ENCODE results near the gene CORO2B.

DNA sequence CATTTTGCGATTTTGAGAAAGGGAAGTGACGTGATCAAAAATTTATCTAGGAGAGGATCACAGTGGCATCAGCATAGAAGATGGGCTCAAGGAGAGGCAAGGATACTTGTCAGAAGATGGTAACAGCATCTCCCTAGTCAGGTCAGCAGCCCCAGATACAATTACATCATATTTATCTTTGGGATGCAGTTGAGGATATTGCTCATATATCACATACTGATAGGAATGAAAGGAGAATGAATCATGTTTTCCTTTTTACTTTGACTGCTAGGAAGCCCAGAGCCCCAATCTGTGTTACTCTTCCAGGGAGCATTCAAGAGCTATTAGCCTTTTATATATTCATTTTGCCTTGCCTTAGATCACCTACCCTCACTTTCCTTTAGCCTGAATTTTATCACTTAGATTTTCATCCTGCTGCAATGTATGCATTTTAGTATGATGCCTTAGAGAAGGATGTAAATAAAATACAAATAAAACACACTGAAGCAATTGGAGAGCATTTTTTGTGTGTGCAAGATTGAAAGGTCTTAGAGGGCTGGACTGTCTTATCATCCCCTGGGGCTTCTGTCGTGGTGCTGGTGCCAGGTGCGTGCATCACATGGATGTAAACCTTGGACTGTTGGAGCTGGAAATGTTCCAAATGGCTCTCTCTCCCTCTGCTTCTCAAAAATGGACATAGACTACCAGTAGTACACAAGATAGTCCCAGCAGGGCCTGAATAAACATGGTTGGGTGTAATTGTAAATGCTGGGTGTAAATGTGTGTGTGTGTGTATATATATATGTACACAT lies 40.3 kb downstream of the CORO2B start:
- no peak for TF ChIP-seq POLR2AphosphoS5 (IDR thresholded peaks at IDR 0.05; ENCODE audit: borderline replicate concordance, low read depth, low read length)
- TF ChIP-seq EZH2 (IDR thresholded peaks at IDR 0.05) = no peak
- no peak for TF ChIP-seq FOXP2 (optimal IDR thresholded peaks at IDR 0.05; ENCODE audit: control extremely low read depth, extremely low read length, insufficient read depth)

All from SK-N-MC (cell line).